HG03066 (cell line): Measurements from ENCODE around the gene KIF3B.
"Not testable (repeated sequence)": the region's sequence is repeated elsewhere in the genome, so short reads cannot be mapped to it uniquely, and the experiment has no call there.

Experiments
- ATAC-seq: cut with Tn5 transposase; IDR thresholded peaks from one replicate; pipeline ENCODE4 v1.9.1; 2021; ENCODE audit warnings: low read depth; ENCODE audit not compliant: unreplicated experiment

The KIF3B gene

DNA sequence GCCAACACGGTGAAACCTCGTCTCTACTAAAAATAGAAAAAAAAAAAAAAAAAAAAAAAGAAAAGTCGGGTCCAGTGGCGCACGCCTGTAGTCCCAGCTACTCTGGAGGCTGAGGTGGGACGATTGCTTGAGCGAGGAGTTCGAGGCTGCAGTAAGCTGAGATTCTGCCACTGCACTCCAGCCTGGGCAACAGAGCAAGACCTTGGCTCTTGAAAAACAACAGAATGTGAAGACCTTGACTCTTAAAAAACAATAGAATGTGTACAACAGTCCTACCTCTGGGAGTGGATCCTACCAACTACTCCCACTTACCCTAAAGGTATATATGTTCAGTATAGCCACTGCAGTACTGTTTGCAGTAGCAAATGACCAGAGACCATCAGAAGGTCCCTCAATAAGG lies 15.1 kb downstream of the KIF3B start:
- no peak for ATAC-seq

DNA sequence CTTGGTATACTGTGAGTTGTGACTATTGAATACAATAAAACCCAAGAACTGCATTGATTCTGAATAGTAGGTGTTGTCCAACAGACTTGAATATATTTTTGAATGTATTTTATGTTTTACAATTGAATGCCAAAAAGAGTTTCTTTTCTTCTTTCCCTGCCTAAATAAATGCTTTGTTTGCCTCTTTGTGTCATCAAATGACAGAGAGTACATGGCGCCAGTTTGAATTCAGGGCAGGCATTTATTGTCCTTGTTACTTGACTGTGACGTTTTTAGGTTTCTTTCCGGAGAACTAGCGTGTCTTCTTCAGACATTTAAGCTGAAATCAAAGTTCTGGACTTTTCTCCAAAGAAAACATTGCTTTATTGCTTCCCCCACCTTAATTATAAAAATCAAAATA lies 16.6 kb downstream of the KIF3B start:
- ATAC-seq: no peak

DNA sequence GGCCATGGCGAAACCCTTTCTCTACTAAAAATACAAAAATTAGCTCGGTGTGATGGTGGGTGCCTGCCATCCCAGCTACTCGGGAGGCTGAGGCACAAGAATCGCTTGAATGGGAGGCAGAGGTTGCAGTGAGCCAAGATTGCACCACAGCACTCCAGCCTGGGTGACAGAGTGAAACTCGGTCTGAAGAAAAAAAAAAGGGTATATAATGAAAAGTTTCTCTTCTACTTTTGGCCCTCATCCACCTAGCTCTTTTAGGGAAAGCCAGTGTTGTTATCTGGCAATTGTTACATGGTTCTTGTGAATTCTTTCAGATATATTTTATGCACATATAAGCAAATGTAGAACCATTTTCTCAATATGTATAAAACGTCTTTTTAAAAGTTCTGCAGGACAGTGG lies 19.0 kb downstream of the KIF3B start:
- no peak for ATAC-seq

DNA sequence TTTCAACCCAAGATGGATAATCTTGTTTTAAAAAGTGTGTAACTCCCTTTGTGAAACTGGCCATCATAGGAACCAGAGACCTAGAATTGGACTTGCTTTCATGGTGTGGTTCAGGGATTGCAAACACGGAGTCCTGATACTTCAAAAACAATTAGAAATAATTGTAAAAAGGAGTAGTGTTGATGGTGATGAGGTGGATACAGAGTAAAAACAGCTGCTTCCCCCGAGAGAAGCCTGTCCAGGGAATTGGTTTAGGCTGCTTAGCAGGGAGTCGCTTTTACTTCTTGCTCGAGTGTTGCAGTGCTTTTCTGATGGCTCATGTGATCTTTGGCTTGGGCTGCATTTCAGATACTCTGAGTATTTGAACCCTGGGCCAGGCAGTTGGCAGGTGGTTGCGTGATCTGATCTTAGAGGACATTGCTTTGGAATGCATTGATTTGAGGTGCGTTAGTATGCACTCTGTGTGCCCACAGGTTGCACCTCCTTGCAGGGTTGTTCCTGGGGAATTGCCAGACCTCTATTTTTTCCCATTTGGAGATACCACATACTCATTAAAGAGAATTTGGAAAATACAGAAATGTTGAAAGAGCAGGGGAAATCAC lies 19.5 kb downstream of the KIF3B start:
- no peak for ATAC-seq

DNA sequence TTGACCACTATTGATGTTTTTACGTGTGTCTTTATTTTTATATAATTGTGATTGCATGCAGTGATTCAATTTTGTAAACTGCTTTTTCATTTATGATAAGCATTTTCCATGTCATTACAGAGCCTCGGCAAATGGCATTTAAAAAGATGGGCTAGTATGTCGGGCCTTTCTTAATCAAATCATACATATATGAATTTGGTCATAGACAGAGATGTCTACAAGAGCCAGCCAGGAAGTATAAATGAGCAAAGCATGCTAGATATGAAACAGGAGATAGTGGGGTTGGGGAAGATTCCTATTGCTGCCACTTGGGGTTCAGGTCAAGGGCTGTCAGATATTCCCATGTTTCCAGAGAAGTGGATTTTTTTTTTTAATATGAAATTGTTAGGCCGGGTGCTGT lies 20.0 kb downstream of the KIF3B start:
- no peak for ATAC-seq

DNA sequence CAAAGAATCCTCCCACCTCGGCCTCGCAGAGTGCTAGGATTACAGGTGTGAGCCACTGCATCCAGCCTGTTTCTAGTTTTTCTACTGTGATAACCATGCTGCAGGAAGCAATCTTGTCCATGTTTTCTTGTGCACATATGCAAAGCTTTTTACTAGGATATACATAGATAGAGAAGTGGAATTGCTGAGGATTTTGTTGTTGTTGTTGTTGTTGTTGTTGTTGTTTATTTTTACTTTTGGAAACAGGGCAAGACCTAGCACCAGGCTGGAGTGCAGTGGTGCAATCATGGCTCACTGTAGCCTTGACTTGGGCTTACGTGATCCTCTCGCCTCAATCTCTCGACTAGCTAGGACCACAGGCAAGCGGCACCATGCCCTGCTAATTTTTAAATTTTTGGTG lies 23.2 kb downstream of the KIF3B start:
- no peak for ATAC-seq

DNA sequence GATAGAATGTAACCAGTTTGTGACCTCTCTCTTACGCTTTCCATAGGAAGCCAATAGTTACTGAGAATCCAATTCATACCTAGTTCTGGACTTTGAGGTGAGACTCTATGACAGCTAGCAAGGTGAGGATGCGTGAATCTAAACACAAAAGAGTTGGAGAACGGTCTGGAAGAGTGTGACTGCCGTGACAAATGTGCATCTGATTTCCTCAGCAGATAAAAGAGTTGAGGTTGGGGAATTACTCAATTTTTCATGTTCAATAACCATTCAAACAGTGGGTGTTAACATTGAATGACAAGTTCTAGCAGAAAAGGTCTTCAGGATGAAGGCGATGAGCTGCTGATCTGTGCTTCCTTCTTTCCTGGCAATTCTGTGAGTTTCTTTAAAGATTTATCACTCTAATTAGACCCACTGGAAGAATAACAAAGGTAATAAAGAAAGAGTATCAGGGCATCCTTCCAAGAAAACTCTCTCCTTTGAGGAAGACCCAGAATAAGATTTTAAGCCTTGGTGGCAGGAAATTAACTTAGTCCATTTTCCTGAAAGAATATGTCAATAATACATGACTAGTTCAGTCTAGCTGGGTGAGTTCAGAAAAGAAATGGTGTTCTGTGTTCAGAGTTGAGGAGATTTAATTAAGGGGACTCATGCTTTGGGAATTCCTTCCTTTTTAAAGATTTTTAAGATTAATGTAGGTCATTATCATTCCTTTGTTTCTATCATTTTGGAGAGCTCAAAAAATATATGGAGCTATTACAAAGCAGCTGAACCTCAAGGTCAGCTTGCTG lies 24.5 kb downstream of the KIF3B start:
- no peak for ATAC-seq

DNA sequence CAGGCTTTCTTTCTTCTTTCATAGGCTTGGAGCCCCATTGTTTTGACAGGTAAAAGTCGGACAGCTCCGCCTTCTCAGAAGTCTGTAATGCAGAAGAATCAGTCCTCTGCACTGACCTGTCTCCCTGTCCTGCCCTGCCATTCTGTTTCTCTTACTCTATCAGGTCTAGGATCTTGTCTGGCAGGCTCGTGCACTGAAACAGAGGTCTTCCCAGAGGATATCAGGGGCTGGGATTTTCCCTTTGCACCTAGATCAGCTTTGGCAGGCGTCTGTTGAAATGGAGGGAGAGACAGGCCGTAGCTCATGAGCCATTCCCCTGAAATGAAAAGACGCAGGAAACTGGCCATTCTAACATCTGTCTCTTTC lies 25.0 kb downstream of the KIF3B start:
- ATAC-seq: no peak

DNA sequence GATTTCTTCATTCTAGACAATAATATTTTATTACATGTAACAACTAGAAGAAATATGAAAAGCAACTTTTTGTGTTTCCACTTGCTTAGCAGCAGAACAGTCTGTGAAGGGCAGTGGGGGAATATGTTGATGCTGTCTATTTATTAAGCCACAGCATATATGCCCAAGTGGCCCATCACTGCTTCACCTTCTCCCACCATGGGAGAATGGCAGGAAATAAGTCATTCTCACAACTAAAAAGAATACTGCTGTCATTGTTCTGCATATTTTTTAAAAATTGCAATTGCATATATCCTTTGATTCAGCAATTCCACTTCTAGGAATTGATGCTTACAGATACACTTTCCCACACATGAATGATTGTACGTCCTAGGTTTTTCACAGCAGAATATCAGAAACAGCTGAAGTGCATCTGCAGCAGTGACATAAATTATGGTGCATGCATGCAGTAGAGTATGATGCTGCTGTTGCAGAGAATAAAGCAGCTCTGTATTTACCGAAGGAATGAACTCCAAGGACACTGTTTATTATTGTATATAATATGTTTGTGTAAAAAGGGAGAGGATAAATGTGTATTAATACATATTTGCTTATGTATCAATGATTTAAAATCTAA lies 26.8 kb downstream of the KIF3B start:
- no peak for ATAC-seq

DNA sequence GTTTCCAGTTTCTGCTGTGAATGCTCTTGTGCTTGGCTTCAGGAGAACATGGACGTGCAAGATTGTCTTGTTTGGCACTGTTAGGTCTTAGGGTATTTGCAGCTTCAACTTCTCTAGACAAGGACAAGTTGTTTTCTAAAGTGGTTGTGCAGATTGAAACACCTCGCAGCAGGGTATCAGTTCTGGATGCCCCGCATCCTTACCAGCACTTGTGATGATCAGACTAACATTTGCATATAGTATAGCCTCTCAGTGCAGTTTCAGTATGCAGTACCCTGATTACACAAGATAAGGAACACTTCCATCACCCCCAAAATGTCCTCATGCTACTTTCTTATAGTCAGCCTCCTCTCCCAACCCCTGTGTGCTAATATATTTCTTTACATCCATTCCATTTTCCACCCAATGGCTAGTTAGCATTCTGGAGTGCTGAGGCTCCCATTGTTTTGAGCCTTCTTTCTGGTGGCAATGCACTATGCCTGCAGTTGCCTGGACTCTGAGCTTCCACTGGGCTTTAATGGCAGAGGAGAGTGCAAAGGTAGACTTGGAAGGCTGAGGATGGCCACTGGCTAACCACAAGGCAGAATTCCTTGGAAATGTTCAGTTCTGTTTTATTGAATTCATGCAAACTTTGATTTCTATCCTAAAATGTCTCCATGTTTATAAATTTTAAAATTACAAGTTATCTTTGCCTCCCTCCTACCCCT lies 35.4 kb downstream of the KIF3B start:
- no peak for ATAC-seq

DNA sequence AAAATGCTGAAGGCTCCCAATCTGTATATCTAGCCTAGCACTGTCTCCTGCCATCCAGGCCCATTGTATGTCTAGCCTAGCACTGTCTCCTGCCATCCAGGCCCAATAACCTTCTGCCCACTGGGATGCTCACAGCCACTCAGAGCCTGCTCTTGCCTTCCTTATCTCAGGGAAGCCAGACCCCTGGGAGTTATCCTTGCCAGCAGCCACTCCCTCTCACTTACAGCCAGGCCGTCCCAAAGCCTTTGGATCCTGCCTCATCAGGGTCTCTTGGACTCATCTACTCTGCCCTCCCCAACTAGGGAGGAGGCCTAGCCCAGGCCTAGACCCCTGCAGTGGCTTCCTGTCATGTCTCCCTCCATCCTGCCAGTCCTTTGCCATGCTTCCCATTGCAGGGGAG lies 37.3 kb downstream of the KIF3B start:
- ATAC-seq: no peak

DNA sequence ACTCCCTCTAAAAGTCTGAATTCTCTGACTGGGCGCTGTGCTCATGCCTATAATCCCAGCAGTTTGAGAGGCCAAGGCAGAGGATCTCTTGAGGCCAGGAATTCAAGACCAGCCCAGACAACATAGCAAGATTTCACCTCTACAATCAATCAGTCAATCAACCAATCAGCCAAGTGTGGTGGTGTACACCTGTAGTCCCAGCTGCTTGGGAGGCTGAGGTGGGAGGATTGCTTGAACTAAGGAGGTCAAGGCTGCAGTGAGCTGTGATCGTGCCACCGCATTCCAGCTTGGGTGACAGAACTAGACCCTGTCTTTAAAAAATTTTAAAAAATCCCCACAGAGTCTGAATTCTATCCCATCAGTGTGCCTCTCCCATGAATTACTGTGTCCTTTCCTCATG lies 37.9 kb downstream of the KIF3B start:
- ATAC-seq: no peak

DNA sequence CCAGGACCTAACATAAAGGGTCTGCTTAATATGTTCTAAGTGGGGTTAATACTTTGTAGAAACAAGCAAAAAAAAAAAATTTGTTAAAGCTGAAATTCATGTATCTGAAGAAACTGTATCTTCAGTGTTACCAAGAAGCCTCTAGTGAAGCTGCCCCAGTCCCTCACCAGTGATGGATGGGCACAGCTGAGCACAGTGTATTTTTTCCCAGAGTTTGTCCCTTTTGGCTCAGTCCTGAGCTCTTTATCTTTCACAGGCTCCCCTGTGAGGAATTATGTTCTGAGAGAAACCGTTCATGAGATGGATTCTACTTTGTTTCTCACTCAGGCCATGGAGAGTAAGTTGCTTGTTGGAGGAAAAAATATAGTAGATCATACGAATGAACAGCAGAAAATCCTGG lies 38.4 kb downstream of the KIF3B start:
- no peak for ATAC-seq

DNA sequence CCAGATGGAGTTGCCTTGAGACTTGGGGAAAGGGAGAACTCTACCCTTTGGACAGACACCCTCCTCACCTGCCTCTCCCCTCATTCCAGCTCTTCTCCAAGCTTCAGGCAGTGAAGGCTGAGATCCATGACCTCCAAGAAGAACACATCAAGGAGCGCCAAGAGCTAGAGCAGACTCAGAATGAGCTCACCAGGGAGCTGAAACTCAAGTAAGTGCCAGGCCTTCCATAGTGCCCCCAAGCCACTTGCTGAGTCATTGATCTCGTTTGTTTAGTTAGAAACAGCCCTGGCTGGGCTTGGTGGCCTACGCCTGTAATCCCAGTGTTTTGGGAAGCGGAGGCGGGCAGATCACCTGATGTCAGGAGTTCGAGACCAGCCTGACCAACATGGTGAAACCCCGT lies 39.2 kb downstream of the KIF3B start:
- ATAC-seq: no peak

DNA sequence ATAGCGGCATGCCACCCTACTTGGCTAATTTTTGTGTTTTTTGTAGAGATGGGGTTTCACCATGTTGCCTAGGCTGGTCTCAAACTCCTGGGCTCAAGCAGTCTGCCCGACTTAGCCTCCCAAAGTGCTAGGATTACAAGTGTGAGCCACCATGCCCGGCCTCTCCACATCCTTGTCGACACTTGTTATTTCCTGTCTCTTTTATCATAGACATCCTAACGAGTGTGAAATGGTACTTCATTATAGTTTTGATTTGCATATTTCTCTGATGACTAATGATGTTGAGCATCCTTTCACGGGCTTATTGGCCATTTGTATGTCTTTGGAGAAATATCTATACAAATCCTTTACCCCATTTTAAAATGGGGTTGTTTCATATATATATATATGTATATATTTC lies 41.6 kb downstream of the KIF3B start:
- ATAC-seq: no peak

DNA sequence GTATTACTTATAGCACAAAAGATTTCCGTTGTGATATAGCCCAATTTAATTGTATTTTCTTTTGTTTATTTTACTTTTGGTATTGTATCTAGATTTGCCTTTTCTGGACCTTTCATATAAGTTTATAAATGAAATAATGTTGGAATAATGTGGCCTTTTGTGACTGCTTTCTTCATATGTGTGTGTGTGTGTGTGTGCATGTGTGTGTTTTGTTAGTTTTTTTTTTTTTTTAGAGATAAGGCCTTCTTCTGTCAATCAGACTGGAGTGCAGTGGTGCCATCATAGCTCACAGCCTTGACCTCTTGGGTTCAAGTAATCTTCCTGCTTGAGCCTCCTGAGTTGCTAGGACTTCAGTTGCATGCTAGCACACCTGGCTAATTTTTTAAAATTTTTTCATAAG lies 42.9 kb downstream of the KIF3B start:
- ATAC-seq: no peak

DNA sequence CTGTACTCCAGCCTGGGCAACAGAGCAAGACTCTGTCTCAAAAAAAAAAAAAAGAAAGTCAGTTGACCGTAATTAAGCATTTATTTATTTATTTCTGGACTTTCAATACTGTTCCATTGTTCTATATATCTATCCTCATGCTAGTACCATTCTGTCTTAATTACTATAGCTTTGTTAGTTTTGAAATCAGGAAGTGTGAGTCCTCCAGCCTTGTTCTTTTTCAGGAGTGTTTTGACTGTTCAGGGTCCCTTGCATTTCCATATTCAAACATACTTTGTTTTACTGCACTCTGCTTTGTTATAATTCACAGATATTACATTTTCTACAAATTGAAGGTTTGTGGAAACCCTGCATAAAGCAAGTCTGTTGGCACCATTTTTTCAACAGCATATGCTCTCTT lies 43.9 kb downstream of the KIF3B start:
- ATAC-seq: no peak

DNA sequence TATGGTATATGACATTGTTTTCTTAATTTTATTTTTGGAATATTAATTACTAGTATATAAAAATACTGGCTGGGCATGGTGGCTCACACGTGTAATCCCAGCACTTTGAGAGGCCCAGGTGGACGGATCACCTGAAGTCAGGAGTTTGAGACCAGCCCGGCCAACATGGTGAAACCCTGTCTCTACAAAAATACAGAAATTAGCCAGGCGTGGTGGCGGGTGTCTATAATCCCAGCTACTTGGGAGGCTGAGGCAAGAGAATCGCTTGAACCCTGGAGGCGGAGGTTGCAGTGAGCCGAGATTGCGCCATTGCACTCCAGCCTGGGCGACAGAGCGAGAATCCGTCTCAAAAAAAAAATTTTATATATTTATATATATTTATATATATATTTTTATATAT lies 44.8 kb downstream of the KIF3B start:
- ATAC-seq: not testable (repeated sequence)

DNA sequence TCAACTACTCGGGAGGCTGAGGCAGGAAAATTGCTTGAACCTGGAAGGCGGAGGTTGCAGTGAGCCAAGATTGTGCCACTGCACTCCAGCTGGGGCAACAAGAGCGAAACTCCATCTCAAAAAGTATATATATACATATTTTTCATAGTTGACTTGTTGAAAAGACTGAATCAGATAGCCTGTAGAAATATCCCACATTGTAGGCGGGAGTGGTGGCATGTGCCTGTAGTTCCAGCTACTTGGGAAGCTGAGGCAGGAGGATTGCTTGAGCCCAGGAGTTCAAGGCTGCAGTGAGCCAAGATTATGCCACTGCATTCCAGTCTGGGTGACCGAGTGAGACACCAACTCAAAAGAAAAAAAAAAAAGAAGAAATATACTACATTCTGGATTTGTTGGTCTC lies 46.3 kb downstream of the KIF3B start:
- ATAC-seq: not testable (repeated sequence)

DNA sequence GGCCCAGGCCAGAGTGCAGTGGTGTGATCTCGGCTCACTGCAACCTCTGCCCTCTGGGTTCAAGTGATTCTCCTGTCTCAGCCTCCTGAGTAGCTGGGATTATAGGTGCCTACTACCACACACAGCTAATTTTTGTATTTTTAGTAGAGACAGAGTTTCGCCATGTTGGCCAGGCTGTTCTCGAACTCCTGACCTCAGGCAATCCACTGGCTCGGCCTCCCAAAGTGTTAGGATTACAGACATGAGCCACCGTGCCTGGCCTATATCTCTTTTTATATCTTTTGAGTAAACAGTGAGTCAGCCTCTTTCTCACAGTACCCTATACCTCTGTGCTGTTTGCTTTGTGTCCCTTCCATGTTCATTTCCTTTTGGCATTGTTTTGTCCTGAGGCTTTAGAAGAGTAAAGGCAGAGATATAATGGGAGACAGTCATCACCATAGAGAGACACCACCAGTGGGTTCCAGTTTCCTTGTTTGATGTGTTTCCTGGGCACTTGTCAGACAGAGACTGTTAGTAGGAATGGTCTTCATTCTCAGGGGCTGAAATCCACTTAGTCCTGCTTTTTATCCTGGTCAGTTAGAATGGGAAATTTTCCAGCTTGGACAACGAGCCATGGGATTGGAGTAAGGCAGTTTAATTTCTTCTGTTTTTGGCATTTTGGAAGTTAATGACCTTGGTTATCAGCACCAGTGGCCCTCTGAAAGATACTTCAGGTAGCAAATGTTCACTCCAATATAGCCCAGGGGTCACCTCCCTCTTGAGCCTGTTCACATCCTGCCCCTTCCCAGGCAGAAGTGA lies 48.5 kb downstream of the KIF3B start:
- no peak for ATAC-seq

DNA sequence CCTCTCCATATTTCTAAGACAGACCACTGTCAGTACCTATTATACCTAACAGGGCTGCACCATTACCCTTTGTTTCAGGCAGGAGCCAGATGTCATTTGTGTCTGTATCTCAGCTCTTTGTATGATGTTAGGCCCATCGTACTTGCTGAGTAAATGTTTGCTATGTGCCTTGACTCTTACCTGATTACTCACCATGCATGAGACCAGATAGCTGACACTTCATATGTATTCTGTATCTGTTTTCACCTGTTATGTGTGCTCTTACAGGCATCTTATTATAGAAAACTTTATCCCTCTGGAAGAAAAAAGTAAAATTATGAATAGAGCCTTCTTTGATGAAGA lies 49.0 kb downstream of the KIF3B start:
- ATAC-seq: no peak
